Ramos (cell line): ENCODE results near the gene IKZF2.

ENCODE experiments used
- in situ Hi-C: fragments of 300-500 bp; cut with MboI; formaldehyde crosslinking; loops from one replicate; pipeline ENCODE4 v1.14.3; 2022; ENCODE audit warnings: low sequenced_read_pairs; ENCODE audit not compliant: unreplicated experiment

The IKZF2 gene

DNA sequence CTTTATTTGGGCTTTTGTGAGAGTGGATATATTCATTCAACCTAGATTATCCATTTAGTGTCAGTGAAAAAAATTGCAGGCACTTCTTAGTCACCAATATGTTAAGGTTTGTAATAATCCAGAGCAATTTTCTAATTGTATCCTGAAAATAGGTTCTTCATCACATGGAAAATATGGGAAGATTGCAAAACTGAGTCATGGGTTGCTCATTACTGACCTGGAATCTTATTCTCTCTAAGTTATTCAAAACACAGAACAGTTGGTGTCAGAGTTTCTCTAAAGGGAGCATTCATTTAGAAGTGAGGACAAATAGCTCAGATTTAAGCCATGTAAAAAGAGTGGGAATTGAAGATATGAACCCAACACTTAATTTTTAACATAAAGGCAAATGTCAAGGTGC is 181.3 kb downstream of the IKZF2 start:
- in situ Hi-C loops: no loop called here

DNA sequence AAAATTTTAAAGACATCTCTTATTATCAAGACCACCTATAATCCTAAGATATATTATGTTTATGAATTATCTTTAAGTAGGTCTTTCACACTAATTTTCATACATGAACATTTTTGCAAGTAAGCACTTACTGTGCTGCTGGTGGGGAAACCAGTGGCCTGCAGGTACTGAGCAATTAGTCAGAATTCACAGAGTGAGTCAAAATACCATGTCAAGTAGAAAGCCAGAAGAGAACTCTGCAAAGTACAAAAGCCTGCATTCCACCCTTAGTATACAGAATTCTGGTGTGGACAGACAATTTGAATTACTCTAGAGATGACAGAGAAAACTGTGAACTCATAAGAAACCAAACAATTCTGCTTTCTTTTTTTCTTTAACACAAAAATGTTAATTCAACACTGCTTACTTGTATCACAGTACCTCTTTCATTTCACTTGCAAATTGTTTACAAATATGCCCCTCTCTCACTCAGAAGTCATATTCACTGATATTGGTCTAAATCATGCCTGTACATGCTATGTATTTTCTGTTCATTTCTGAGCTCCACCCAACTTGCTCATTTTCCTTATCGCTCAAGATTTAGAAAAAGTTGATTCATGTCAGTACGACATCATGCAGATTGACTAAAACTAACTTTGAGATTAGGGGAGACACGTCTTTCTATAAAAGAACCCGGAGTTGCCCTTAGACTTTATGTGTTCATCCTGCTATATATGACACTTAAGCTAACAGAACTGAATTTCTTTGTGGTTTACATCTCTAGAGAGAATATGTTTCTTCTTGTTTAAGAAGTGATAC is 182.9 kb downstream of the IKZF2 start:
- in situ Hi-C loops: no loop called here

DNA sequence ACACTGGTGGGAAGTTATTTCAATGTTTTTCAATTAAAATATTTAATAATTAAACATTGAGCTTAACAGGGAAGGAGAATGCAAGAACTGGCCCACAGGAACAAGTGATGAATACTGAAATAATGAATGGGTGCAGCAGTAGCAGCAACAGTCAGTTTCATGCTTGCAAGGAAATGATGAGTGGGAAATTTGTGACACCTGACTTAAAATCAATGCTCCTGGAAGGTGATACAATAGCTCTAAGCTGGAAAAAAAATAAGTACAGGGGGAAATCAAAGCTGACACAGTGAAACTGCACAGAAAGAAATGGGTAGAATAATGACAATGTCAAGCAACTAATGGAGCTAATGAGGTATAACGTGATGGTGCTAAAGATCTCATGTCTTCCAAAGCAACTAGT is 184.5 kb downstream of the IKZF2 start:
- in situ Hi-C loops: no loop called here

DNA sequence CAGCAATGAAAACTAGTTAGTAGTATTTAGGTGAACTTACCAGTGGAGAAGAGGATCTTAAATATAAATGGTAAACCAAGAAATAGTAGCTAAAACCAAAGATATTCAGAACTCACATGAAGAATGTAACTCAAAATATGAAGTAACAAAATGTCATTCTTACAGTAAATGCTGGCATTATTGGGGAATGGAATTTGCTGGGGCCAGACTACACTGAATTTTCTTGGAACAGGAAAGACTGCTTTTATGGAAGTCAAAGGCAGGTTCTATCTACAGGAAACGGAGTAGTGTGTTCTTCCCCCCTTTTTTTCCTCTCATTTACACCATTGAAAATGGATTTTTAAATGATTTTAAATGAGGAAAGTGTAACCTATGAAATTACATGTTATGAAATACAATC is 188.7 kb downstream of the IKZF2 start:
- in situ Hi-C loops: no loop called here

DNA sequence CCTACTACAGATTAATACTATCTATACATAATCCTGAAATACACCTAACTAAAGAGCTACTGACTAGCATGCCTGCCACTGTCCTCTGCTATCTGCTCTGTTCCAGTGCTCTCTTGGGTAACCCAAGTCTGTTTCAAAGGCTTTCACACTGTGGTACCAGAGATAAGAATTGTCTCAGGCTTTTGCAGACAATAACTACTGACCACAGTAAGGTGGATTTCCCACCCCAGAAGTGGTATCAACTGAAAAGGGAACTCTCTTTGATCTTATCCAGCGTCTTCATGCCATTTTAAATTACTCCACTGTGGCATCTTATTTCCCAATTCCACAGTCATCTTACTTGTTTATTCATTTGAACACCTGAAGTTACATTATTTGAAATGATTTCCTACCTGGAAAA is 190.2 kb downstream of the IKZF2 start:
- in situ Hi-C loops: no loop called here

DNA sequence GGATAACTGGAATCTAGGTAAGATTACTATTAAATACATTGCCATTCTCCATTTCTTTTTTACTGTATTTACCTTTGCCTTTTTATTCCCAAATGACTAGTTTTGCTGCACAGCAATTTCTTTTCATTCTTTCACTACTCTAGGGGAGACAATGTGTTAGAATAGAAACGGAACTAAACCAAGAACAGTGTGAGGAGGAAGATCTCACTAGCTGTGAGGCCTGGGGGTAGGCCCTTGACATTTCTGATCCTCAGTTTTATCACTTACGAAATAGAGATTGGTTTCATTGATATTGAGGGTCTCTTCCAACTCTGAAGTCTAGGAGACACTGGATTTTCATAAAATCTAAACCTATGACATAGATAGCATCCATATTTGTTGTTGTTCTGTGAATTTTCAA is 191.1 kb downstream of the IKZF2 start:
- in situ Hi-C loops: no loop called here

DNA sequence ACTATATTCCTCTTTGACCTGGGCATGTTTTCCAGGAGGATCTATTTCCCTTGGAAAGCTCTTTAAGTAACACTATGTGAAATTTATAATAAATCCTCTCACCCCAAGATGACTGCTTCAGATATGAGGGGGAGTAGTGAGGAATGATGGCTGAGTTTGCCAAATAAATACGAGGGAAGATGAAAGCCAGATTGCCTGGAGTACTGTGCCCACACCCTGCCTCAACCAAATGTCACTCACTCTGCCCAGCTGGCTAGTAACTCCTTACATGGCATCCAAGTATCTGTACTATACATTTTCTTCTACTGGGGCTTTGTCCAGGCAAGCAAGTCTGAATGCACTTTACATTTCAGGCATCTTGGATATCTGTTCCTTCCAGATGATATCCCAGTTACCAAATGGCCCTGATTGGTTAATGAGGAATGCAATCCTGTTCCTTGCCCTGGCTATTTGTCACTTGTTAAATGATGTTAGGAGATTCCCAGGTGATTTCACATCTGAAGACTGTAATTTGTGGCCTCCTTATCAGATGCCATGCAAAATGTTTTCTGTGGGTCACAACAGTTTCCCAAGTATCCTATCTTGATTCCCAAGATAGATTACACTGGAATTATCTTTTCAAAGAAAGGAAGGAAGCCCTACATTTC is 191.8 kb downstream of the IKZF2 start:
- in situ Hi-C loops: no loop called here

DNA sequence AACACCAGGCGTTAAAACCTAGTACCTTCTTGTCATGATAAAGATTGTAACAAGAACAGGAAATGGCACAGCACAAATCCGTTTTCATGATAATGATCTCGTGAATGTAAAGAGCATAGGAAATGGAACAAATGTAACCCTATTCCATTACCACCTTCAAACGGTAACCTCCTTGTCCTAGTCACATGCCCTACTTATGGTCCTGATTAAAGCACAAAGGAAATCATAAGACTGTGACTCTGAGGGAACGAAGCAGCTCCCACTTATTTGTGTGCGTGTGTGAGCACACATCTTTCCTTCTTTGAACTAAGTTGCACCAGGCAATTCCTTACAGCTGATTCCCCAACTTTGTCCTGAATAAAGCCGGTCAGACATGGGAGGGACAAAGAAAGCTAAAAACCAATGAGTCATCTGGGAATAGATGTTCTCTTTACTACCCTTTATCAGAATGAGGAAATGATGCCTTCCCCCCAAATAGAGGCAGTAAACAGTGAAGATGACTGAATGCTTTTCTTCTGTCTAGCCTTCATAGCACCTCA is 192.6 kb downstream of the IKZF2 start:
- in situ Hi-C loops: no loop called here

DNA sequence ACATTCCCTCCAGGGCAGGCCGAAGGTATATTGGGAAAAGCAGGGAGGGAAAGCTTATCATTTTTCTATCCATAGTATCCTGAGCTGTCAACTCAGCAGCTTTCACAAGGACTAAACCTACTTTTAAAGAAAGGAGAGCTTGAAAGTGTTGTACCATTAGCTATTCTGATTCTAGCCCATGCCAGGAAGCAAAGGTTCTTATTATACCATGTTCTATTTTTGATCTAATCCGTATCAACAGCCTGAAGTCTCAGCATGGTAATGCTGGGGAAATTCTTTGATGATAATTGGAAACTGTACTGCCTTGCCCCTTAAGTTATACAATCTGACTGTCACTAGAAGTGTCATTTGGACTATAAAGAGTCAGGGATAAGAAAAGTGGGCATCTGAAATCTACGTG is 193.3 kb downstream of the IKZF2 start:
- in situ Hi-C loops: no loop called here

DNA sequence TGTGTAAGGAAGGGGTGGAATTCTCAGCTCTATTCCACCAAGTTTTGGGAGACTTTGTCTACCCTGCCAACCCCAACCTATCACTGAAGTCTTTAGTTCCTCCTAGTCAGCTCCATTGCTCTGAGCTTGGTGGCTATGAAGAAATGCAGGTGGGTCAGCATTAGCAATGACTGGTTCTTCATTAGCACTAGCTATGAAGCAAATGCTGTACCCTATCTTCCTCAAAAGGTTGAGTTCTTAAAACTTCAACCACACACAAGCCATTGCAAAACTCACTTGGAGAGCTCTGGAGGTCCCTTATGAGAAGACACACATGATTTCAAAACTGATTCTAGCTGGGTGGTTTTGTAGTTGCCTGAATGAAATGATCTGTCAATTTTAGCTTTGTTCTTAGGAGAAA is 193.8 kb downstream of the IKZF2 start:
- in situ Hi-C loops: no loop called here

DNA sequence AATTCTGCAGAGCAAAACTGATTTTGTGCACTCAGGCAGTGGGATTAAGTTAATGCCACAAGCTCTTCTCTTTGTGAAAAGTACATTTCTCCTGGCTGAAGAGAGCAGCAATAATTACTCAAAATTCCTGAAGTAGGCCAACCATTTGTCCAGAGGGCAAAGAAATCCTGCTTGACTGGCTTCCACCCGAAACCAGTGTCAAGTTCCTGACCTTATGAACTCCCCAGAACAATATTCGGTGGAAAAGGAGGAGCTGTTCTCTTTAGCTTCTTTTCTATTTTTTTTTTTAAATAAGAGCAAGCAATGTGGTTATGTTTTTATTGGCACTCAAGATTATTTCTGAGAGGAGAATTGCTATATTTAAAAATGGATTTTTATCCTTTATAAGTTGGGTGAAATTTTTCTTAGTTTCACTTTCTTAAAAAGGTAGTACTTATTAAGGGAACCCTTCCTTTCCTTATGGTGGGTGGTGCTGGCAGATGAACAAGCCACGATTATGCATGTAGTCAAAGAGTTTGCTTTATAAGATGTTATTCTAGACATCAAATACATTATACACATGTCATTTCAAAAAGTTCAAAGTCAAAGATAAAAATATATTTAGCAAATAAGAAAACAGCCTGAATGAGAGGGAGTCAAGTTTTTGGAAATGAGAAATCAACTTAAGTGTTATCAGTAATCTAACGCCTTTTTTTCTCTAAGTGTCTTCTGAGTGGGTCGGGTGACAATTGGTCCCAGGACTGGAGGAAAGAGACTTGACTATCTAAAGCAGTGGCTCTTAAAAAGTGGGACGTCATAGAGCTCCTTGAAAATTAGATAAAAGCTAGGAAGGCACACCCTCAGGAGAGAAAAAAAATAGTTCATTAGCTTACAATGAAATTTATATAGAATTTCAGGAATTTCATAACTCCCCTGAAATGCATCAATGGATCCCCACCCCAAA is 194.5 kb downstream of the IKZF2 start:
- in situ Hi-C loops: no loop called here

DNA sequence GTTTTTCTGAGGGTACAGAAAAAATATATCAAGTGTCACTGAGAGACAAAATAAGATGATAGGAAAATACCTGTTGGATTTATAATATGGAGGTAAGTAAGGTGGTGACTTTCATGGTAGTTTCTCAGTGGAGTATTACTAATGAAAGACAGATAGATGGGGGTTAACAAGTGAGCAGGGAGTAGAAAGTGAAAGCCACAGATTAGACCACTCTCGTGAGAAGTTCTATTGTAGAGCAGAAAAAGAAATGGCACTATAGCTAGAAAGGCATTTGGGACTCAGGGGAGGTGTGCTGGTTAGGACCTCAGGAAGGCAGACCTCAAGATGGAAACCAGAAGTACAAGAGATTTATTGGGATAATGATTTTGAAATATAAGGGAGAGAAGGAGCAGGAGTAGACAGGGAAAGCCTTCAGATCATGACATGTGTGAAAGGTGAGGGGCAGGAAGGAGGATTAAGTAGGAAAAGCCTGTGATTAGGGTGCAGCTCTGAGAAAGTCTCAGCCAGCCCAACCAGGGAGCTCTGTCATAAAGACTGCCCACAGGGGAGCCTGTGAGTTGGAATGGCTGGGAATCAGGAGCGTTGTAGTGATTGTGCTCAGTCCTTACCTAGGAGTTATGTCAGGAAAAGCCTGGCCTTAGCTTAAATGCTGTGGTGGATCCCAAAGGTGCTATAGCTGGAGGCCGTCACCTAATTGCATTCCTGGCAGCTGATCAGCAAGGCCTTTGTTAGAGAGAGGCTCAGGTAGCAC is 198.1 kb downstream of the IKZF2 start:
- in situ Hi-C loops: no loop called here

DNA sequence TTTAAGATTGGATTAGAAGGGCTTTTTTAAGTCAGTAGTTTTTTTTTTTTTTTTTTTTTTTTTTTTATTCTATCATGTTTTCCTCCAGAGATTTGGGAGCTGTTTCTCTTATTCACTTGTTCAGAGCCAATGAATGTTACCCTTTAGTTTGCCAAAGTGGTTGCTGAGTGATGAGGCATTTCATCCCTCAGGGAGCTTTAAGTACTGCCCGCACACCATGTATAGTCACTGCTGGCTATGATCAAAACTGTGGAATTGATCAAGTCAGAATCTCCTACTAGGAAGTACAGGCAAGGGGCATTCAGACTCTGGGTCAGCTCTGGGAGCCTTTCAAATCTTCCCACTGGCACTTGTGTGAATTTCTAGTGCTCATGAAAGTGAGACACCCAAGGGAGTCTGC is 201.6 kb downstream of the IKZF2 start:
- in situ Hi-C loops: no loop called here
